Epidermal melanocyte (primary cell): Measurements from ENCODE around the gene METTL14.

Experiments
- DNase-seq: peaks from one replicate; pipeline ENCODE4 v3.0.0; 2011; ENCODE audit warnings: low spot score; ENCODE audit not compliant: insufficient read length

METTL14 gene

GRCh38 chr4:118758293-118758692 is 73.1 kb downstream of the METTL14 start:
- no peak for DNase-seq

GRCh38 chr4:118759481-118759880 is 74.3 kb downstream of the METTL14 start:
- DNase-seq: no peak

GRCh38 chr4:118760092-118760491 is 74.9 kb downstream of the METTL14 start:
- no peak for DNase-seq

DNA sequence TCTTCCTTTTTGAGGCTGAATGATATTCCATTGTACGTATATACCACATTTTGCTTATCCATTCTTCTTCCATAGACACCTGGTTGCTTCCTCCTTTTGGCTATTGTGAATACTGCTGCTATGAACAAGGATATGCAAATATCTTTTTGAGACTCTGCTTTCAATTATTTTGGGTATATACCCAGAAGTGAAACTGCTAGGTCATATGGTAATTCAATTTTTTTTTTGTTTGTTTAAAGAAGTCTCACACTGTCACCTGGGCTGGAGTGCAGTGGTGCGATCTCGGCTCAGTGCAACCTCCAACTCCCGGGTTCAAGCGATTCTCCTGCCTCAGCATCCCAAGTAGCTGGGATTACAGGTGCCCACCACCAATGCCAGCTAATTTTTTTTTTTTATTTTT is 75.3 kb downstream of the METTL14 start:
- DNase-seq: no peak

DNA sequence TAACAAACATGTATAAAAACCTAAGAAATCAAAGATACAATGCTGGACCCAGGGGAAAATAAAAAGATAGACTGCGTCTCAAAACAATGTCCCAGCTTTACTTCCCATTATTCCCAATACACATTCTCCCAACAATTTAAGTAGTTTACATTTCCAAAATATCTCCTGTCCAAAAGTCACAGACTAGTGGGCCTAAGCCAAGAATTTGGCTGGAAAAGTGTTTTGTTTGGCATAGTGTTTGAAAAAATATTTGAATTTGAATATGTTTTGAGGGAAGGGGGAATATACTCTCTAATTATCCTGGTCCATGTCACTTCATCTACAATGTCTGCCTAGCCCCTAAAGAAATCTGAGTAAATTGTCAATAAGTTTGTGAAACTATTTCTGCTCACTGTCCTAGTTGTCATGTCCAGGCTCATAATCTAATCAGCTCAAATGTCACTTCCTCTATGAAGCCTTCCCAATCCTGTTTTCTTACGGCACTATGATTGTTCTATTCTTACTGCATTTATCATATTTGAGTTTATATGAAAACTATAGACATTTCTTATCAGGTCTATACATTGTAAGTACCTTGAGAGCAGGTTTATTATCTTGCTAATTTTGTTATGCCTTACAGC is 76.3 kb downstream of the METTL14 start:
- no peak for DNase-seq

DNA sequence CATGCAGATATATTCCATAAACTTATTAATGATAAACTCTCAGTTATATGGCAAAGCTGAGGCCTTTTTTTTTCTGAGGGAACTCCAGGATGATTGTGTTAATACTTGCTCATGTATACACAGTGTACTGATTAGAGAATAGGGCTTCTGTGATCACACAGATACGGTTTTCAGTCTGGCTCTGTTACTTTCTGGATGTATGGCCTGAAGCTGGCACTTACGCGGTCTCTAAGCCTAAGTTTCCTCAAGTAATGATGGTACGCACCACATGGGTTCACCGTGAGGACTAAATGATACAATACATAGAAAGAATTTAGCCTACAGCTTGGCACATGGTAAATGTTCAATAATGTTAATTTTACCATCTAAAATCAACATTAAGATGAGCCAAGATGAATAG is 77.0 kb downstream of the METTL14 start:
- DNase-seq: no peak

- DNase-seq: no peak
These were observed 77.7 kb downstream of the METTL14 start for GRCh38 chr4:118762730-118763477.
